ENCODE measurements around the gene AMPH. TPM values are rescaled to one million over a fixed set of nuclear protein-coding genes. Genes with fewer than 3 reads are reported as not detected.
"Not testable (repeated sequence)": the region's sequence is repeated elsewhere in the genome, so short reads cannot be mapped to it uniquely, and the experiment has no call there.

The AMPH gene
- total and polyA plus RNA-seq, 3 donors from 2014 or later: 5.8 to 9.0 (median 7.6) TPM

DNA sequence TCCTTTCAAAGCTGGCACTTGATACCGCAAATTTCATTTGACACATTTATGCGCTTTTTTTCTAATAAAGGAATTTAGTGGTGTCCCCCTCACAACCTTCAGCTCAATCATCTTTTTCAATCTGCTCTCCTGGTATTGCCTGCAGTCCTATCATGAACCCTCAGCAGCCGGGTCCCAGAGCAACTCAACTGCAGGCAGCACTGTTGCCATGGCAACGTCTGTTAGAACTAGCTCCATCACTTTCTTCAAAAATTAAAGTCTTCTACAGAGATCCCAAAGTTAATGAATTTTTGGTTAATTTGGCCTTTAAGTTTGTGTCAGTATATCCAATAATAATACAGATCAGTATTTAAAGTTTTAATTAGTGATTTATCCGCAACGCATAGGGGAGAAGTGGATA, 221.6 kb downstream of the AMPH start:
- WGBS, 2 donors: 89 to 95% methylated on average over 6 of the region's 6 CpGs
- DNase-seq: no peak
- H3K27me3 ChIP-seq: no peaks in the 10 kb centered on the region

GRCh38 chr7:38398725-38399321, 232.3 kb downstream of the AMPH start:
- no peaks in the 10 kb centered on the region for H3K9me3 ChIP-seq
- no peak overlapping the region for H3K4me3 ChIP-seq
- 7 to 13% methylated on average over 9 of the region's 9 CpGs for WGBS, 2 donors
- no peaks in the 10 kb centered on the region for H3K4me1 ChIP-seq
- H3K27ac ChIP-seq: no peak overlapping the region
- TF ChIP-seq, protein P1, sequence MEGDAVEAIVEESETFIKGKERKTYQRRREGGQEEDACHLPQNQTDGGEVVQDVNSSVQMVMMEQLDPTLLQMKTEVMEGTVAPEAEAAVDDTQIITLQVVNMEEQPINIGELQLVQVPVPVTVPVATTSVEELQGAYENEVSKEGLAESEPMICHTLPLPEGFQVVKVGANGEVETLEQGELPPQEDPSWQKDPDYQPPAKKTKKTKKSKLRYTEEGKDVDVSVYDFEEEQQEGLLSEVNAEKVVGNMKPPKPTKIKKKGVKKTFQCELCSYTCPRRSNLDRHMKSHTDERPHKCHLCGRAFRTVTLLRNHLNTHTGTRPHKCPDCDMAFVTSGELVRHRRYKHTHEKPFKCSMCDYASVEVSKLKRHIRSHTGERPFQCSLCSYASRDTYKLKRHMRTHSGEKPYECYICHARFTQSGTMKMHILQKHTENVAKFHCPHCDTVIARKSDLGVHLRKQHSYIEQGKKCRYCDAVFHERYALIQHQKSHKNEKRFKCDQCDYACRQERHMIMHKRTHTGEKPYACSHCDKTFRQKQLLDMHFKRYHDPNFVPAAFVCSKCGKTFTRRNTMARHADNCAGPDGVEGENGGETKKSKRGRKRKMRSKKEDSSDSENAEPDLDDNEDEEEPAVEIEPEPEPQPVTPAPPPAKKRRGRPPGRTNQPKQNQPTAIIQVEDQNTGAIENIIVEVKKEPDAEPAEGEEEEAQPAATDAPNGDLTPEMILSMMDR (IDR thresholded peaks at IDR 0.05): peak; percentile 56 to 93 (median 60)
- no peak for TF ChIP-seq POLR2A (IDR thresholded peaks at IDR 0.05)
- H3K36me3 ChIP-seq (ENCODE audit: low read depth, missing control alignments): no peaks in the 10 kb centered on the region
- intact Hi-C loops (cut with DNase I; ENCODE audit: low total_unique reads): no loop called here
- peak; percentile 71 for DNase-seq
- no peaks in the 10 kb centered on the region for H3K27me3 ChIP-seq

More for the DNA sequence above, 221.6 kb downstream of the AMPH start:
- H3K9me3 ChIP-seq: no peaks in the 10 kb centered on the region
- intact Hi-C loops (cut with DNase I; ENCODE audit: low total_unique reads): no loop called here
- no peak overlapping the region for H3K27ac ChIP-seq
- H3K4me3 ChIP-seq: no peak overlapping the region
- H3K4me1 ChIP-seq: no peaks in the 10 kb centered on the region
- TF ChIP-seq, protein P1 (IDR thresholded peaks at IDR 0.05): no peak
- no peak for TF ChIP-seq POLR2A (IDR thresholded peaks at IDR 0.05)
- H3K36me3 ChIP-seq (ENCODE audit: low read depth, missing control alignments): no peaks in the 10 kb centered on the region

GRCh38 chr7:38396852-38397251, 234.3 kb downstream of the AMPH start:
- H3K27ac ChIP-seq: no peak overlapping the region
- no peaks in the 10 kb centered on the region for H3K36me3 ChIP-seq (ENCODE audit: low read depth, missing control alignments)
- no peak overlapping the region for H3K4me3 ChIP-seq
- intact Hi-C loops (cut with DNase I; ENCODE audit: low total_unique reads): no loop called here
- no peaks in the 10 kb centered on the region for H3K9me3 ChIP-seq
- no peaks in the 10 kb centered on the region for H3K4me1 ChIP-seq
- H3K27me3 ChIP-seq: no peaks in the 10 kb centered on the region
- WGBS, 2 donors: 91 to 92% methylated on average over 2 of the region's 2 CpGs
- DNase-seq: no peak
- no peak for TF ChIP-seq POLR2A (IDR thresholded peaks at IDR 0.05)
- TF ChIP-seq, protein P1 (IDR thresholded peaks at IDR 0.05): no peak

- intact Hi-C loops (cut with DNase I; ENCODE audit: low total_unique reads): not testable (repeated sequence)
Measured at GRCh38 chr7:38395921-38396552, 235.1 kb downstream of the AMPH start.

DNA sequence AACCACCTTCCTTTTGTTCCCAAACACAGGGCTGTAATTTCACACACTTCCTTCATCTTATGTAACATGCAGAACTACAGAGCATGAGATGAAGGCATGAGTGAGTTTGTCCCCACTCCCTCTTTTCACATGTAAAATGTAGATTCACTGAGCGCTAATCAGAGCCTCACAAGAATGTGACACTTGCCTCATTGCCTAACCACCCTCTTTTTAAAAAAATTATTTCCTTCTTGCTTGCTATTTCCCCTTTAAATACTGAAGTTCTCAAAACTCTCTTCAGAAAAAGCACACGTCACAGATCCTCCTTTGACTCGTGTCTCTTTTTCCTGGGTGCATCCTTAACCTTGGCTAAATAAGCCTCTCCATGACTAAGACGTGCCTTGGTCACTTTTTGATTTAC, 236.5 kb downstream of the AMPH start:
- Histone ChIP-seq H3K9me3 (no peaks in the 10 kb centered on the region), H3K4me3 (no peak overlapping the region), H3K36me3 (ENCODE audit: low read depth, missing control alignments) (no peaks in the 10 kb centered on the region), H3K4me1 (no peaks in the 10 kb centered on the region), H3K27ac (no peak overlapping the region), H3K27me3 (no peaks in the 10 kb centered on the region)
- intact Hi-C loops (cut with DNase I; ENCODE audit: low total_unique reads): no loop called here
- no peak for TF ChIP-seq POLR2A (IDR thresholded peaks at IDR 0.05)
- TF ChIP-seq, protein P1 (IDR thresholded peaks at IDR 0.05): no peak
- DNase-seq: no peak
- WGBS, 2 donors: 73 to 76% methylated on average over 4 of the region's 4 CpGs

More at GRCh38 chr7:38395921-38396552, 235.1 kb downstream of the AMPH start:
- H3K4me3 ChIP-seq; H3K27ac ChIP-seq; H3K9me3 ChIP-seq; DNase-seq; H3K4me1 ChIP-seq; H3K27me3 ChIP-seq; H3K36me3 ChIP-seq (ENCODE audit: low read depth, missing control alignments): not testable (repeated sequence)
- 88 to 94% methylated on average over 1 of the region's 1 CpG for WGBS, 2 donors

Data from testis (tissue), 3 donors.